ENCODE results near the gene DPYSL4. TPM values are rescaled to one million over a fixed set of nuclear protein-coding genes. Genes with fewer than 3 reads are reported as not detected.

DPYSL4 gene
- total RNA-seq, 2 experiments from 2014 or later: 20.9 to 23.2 TPM

GRCh38 chr10:132204078-132204780 is 17.5 kb downstream of the DPYSL4 start:
- Mint-ChIP-seq H3K27me3 (no peaks in the 10 kb centered on the region), H3K36me3 (ENCODE audit: low read depth) (no peaks in the 10 kb centered on the region), H3K9me3 (no peaks in the 10 kb centered on the region), H3K27ac (no peak overlapping the region), H3K4me1 (ENCODE audit: low read depth) (no peaks in the 10 kb centered on the region), H3K4me3 (no peak overlapping the region)
- DNase-seq (no peak), ATAC-seq (no peak)
- intact Hi-C loops (cut with micrococcal nuclease): no loop called here
- no peak for TF ChIP-seq CTCF (IDR thresholded peaks at IDR 0.05)
- CTCF ChIA-PET: no interaction called here
- POLR2A ChIA-PET: no interaction called here

- ATAC-seq: no peak
- Mint-ChIP-seq H3K27me3 (no peaks in the 10 kb centered on the region), H3K4me1 (ENCODE audit: low read depth) (no peaks in the 10 kb centered on the region), H3K36me3 (ENCODE audit: low read depth) (no peaks in the 10 kb centered on the region), H3K27ac (no peak overlapping the region), H3K4me3 (no peak overlapping the region), H3K9me3 (no peaks in the 10 kb centered on the region)
- CTCF ChIA-PET: no interaction called here
- intact Hi-C loops (cut with micrococcal nuclease): no loop called here
- POLR2A ChIA-PET: interaction anchor here (1.1 kb wide), 1 partner anchor 8 kb away, joined by 3 read pairs; no protein-coding TSS in a partner anchor
- no peak for DNase-seq
- TF ChIP-seq CTCF (IDR thresholded peaks at IDR 0.05): no peak
Observed at GRCh38 chr10:132204781-132205473, 18.2 kb downstream of the DPYSL4 start.

- no peak for DNase-seq
- H3K4me3 Mint-ChIP-seq: no peak overlapping the region
- no peaks in the 10 kb centered on the region for H3K4me1 Mint-ChIP-seq (ENCODE audit: low read depth)
- ChIA-PET POLR2A (interaction anchor here (1.1 kb wide), 1 partner anchor 9 kb away, joined by 3 read pairs; no protein-coding TSS in a partner anchor), CTCF (no interaction called here)
- no peaks in the 10 kb centered on the region for H3K36me3 Mint-ChIP-seq (ENCODE audit: low read depth)
- no peak for ATAC-seq
- H3K9me3 Mint-ChIP-seq: no peaks in the 10 kb centered on the region
- H3K27ac Mint-ChIP-seq: no peak overlapping the region
- intact Hi-C loops (cut with micrococcal nuclease): no loop called here
- TF ChIP-seq CTCF (IDR thresholded peaks at IDR 0.05): no peak
- H3K27me3 Mint-ChIP-seq: no peaks in the 10 kb centered on the region
Observed at GRCh38 chr10:132205650-132206376, 19.1 kb downstream of the DPYSL4 start.

GRCh38 chr10:132206377-132206745 is 19.6 kb downstream of the DPYSL4 start:
- POLR2A ChIA-PET: no interaction called here
- ATAC-seq (no peak), DNase-seq (no peak)
- TF ChIP-seq CTCF (IDR thresholded peaks at IDR 0.05): no peak
- Mint-ChIP-seq H3K9me3 (no peaks in the 10 kb centered on the region), H3K27me3 (no peaks in the 10 kb centered on the region), H3K4me3 (no peak overlapping the region), H3K27ac (no peak overlapping the region), H3K36me3 (ENCODE audit: low read depth) (no peaks in the 10 kb centered on the region), H3K4me1 (ENCODE audit: low read depth) (no peaks in the 10 kb centered on the region)
- CTCF ChIA-PET: no interaction called here
- intact Hi-C loops (cut with micrococcal nuclease): no loop called here
